MG63 (cell line): Measurements from ENCODE around the gene UTY. TPM values are rescaled to one million over a fixed set of nuclear protein-coding genes. Genes with fewer than 3 reads are reported as not detected.

Experiments used
- DNase-seq: peaks from one replicate; pipeline ENCODE4 v3.0.0-alpha.2; 2020
- H3K27me3 ChIP-seq: fragments of 250-450 bp; sonication (Bioruptor Pico); 2 replicates; pipeline ENCODE4 v1.5.1; 2020; ENCODE audit warnings: mild to moderate bottlenecking, moderate library complexity
- H3K36me3 ChIP-seq: fragments of 250-450 bp; sonication (Bioruptor Pico); 2 replicates; pipeline ENCODE4 v1.5.1; 2020; ENCODE audit warnings: mild to moderate bottlenecking, moderate library complexity
- H3K4me3 ChIP-seq: fragments of 250-450 bp; sonication (Bioruptor Pico); 2 replicates; pipeline ENCODE4 v1.5.1; 2020; ENCODE audit warnings: mild to moderate bottlenecking, moderate library complexity
- H3K9me3 ChIP-seq: fragments of 250-450 bp; sonication (Bioruptor Pico); 2 replicates; pipeline ENCODE4 v1.5.1; 2020; ENCODE audit warnings: mild to moderate bottlenecking, moderate library complexity
- total RNA-seq: library from RNA; depleted of rRNA; stranded (reverse); fragments of >200 nt; shearing (Covaris generic); gene quantifications from 2 replicates; pipeline ENCODE4 v1.2.3, GENCODE V29; 2014; ENCODE audit warnings: low replicate concordance

Gene UTY
- total RNA-seq, 1 experiment from 2014 or later: 4.2 TPM

DNA sequence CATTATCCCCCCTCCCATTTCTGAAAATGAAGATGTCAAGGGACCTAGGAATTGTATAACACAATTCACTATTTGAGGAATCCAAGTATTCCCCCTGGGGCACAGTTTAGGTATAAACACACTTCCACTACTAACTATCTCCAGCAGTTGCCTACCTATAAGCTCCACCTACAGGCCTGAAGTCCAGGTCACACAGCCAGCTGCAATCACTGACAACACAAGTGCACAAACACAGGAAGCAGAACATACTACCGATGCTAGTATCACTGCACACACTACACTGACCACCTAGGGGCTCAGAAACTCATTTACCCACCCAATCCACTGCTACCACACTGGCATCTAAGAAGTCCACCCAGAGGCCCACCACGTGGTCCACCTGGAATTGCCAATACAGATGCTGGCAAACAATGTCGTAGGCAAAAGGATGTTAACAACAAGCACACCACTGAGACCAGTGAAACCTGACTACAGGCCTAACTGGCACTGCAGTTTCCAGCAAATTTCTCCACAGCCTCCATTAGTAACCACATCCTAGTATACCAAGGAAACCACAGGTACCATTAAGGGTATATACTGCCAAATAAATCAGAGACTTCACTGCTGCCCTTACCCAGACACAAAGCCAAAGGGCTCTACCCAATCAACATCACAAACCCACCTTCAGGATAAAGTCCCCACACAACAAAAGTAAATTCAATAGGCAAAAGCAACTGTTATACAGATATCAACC is 47.4 kb downstream of the UTY start:
- no peak for DNase-seq
- Histone ChIP-seq H3K9me3 (peaks cover 4% of the 10 kb centered on the region; the same call in 1 of the 2 replicates), H3K36me3 (peaks cover 5% of the 10 kb centered on the region), H3K27me3 (no peaks in the 10 kb centered on the region), H3K4me3 (no peak overlapping the region)

DNA sequence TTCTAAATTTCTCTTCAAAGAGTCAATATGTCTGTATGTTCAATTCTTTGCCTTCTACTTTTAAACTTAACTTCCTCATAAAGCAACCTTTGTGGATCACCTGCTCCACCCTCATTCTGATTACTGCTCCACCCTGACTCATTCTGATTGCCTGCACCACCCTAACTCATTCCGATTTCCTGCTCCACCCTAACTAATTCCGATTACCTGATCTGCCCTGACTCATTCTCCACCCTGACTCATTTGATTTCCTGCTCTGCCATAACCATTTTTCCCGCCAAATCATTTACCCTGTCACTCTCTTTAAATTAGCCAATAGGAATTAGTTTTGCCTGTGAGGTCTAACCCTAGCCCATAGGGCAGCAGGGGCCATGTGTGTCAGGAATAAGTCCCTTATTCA is 50.3 kb downstream of the UTY start:
- peaks cover 5% of the 10 kb centered on the region; the same call in 1 of the 2 replicates for H3K9me3 ChIP-seq
- no peak overlapping the region for H3K4me3 ChIP-seq
- H3K36me3 ChIP-seq: peaks cover 5% of the 10 kb centered on the region
- peak; percentile 5 for DNase-seq
- no peaks in the 10 kb centered on the region for H3K27me3 ChIP-seq

DNA sequence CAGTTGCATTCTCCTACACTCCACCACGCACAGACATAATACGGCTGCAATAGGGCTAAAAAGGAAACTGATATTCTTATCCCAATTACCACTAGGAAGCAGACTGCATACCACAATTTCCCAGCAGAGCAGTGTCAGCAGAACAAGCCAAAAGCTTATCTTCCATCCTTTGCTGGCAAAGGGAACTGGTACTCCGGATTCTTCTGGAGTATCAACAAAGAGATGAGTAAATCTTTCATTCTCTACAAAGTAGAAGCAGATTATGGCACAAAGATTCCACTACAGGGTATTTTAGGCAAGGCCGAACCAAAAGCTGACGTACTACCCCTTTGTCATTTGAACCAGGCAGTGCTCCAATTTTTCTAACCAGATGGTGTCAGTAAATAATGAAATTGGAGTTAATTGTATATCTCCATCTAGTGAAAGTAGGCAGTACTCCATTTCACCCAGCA is 56.5 kb downstream of the UTY start:
- Histone ChIP-seq H3K9me3 (peaks cover 2% of the 10 kb centered on the region; the same call in 1 of the 2 replicates), H3K4me3 (no peak overlapping the region), H3K27me3 (no peaks in the 10 kb centered on the region), H3K36me3 (no peaks in the 10 kb centered on the region; the same call in 1 of the 2 replicates)
- DNase-seq: peak; percentile 47

GRCh38 chrY:13416869-13417661 is 62.8 kb downstream of the UTY start:
- Histone ChIP-seq H3K27me3 (no peaks in the 10 kb centered on the region), H3K9me3 (no peaks in the 10 kb centered on the region), H3K4me3 (no peak overlapping the region), H3K36me3 (no peaks in the 10 kb centered on the region)
- DNase-seq: no peak

- H3K36me3 ChIP-seq: no peaks in the 10 kb centered on the region
- H3K4me3 ChIP-seq: no peak overlapping the region
- no peak for DNase-seq
- H3K27me3 ChIP-seq: no peaks in the 10 kb centered on the region
- no peaks in the 10 kb centered on the region for H3K9me3 ChIP-seq
Observed at GRCh38 chrY:13415556-13415955, 64.3 kb downstream of the UTY start.

DNA sequence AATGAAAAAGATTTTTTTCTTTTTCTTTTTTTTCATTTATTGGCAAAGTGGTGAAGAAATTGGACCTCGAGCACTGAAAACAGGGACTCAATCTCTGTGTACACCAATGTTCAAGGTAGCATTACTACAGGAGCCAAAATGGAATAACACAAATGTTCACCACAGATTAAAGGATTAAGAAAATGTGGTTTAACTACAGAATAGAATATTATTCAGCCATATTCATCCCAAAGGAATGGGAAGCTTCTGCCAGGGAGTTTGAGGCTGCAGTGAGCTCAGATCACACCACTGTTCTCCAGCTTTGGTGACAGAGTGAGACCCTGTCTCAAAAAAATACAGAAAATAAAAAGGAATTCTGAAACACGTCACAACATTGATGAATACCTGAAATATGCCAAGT is 81.0 kb downstream of the UTY start:
- Histone ChIP-seq H3K36me3 (no peaks in the 10 kb centered on the region; the same call in 1 of the 2 replicates), H3K27me3 (no peaks in the 10 kb centered on the region), H3K4me3 (no peak overlapping the region), H3K9me3 (no peaks in the 10 kb centered on the region)
- peak; percentile 5 for DNase-seq

- Histone ChIP-seq H3K4me3 (no peak overlapping the region), H3K9me3 (no peaks in the 10 kb centered on the region), H3K27me3 (no peaks in the 10 kb centered on the region), H3K36me3 (no peaks in the 10 kb centered on the region; the same call in 1 of the 2 replicates)
- DNase-seq: no peak
Observed at GRCh38 chrY:13381110-13381683, 98.6 kb downstream of the UTY start.

DNA sequence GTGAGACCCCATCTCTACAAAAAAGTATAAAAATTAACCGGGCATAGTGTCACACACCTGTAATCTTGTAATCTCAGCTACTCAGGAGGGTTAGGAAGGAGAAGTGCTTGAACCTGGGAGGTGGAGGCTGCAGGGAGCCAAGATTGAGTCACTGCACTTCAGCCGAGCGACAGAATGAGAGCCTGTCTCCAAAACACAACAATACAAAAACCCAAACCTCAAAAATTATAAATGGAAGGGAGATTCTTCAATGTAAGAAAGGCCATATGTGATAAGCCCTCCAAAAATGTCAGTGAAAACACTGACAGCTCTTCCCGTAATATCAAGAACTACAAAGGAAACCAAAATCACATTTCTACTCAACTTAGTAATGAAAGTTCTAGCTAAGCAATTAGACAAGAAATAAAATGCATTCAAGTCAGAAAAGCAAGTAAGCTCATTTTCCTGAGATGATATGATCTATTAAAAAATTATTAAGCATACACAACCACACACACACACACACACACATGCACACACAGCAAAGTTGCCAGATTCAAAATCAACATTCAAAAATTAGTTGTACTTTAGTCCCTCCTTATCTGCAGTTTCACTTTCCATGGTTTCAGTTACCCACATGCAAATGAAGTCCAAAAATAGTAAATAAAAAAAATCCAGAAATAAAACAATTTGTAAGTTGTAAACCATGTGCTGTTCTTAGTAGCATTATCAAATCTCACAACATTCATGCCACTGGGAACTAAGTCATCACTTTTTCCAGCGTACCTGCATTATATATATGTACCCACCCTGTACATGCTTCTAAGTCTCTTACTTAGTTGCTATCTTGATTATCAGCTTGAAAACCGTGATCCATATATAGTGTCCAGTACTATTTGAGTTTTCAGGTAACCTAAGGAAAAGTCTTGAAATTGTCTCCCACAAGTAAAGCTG is 108.7 kb downstream of the UTY start:
- peaks cover 5% of the 10 kb centered on the region; the same call in 1 of the 2 replicates for H3K36me3 ChIP-seq
- H3K9me3 ChIP-seq: no peaks in the 10 kb centered on the region
- no peak overlapping the region for H3K4me3 ChIP-seq
- no peak for DNase-seq
- H3K27me3 ChIP-seq: no peaks in the 10 kb centered on the region

DNA sequence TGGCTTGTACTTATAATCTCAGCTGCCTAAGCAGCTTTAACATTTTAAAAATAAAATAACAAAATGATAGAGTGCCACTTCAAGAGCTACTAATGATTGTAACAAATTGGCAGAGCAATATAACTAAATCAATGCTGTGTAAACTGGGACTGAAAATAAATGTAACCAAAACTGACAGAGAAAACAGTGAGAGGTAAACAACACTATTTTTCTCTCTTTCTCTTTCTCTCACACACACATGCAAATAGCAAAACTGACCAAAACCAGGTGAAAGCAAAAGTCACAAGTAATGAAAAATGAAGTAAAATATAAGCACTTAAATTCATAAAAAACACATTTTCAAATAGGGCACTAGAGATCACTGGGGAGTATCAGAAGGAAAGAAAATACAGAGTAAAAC is 109.6 kb downstream of the UTY start:
- Histone ChIP-seq H3K4me3 (no peak overlapping the region), H3K9me3 (no peaks in the 10 kb centered on the region), H3K36me3 (peaks cover 5% of the 10 kb centered on the region; the same call in 1 of the 2 replicates), H3K27me3 (no peaks in the 10 kb centered on the region)
- no peak for DNase-seq

GRCh38 chrY:13368513-13368845 is 111.4 kb downstream of the UTY start:
- peaks cover 5% of the 10 kb centered on the region; the same call in 1 of the 2 replicates for H3K36me3 ChIP-seq
- DNase-seq: no peak
- no peaks in the 10 kb centered on the region for H3K27me3 ChIP-seq
- no peaks in the 10 kb centered on the region for H3K9me3 ChIP-seq
- H3K4me3 ChIP-seq: no peak overlapping the region

GRCh38 chrY:13363641-13364040 is 116.2 kb downstream of the UTY start:
- no peak for DNase-seq
- Histone ChIP-seq H3K4me3 (no peak overlapping the region), H3K27me3 (no peaks in the 10 kb centered on the region), H3K9me3 (no peaks in the 10 kb centered on the region), H3K36me3 (peaks cover 4% of the 10 kb centered on the region; the same call in 1 of the 2 replicates)

GRCh38 chrY:13362662-13363061 is 117.2 kb downstream of the UTY start:
- no peak for DNase-seq
- H3K4me3 ChIP-seq: no peak overlapping the region

DNA sequence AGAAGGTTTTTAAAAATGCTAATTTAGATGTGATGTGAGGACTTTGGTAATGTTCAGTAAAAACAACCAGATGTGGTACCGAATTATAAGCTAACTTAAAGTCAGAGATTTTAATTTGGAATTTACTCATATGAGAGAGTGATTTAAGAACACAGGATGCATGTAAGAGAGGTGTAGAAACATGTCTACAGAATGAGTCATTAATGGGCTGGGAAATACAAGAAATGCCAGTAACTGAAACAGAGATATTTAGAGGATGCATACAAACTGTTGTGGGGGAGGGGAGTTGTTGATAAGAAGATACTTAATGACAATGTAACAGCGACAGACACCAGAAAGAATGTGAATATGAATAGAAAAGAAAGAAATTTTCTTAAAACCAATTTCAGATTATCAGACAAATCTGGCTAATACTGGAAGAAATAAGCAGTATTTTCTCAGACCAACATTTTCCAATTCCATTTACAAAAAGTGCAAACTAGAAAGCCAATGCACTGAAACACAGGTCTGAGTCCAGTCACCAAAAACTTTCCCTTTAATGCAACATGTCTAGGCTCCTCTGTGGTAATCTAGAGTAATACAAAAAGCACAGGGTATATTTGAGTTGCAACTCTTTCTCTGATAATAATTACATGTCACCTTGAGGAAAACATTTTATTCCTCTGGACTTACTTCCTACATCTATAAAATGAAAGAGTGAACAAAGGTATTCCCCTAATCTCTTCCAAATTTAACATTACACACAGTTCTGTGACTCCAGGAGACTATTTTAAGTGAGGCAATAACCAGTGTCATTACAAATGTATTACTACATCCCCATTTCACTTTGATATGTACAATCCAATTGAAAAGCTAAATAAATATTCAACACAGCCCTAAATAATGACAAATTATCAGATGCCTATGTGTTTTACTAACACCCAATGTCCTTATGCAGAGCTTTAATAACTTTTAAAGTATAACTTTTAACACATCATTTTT is 117.9 kb downstream of the UTY start:
- H3K36me3 ChIP-seq: peaks cover 3% of the 10 kb centered on the region; the same call in 1 of the 2 replicates
- DNase-seq: no peak

More at GRCh38 chrY:13362662-13363061, 117.2 kb downstream of the UTY start:
- Histone ChIP-seq H3K27me3 (no peaks in the 10 kb centered on the region), H3K9me3 (no peaks in the 10 kb centered on the region), H3K36me3 (peaks cover 3% of the 10 kb centered on the region; the same call in 1 of the 2 replicates)

GRCh38 chrY:13351443-13351842 is 128.4 kb downstream of the UTY start:
- DNase-seq: no peak
- Histone ChIP-seq H3K4me3 (no peak overlapping the region), H3K9me3 (no peaks in the 10 kb centered on the region), H3K36me3 (peaks cover 5% of the 10 kb centered on the region), H3K27me3 (no peaks in the 10 kb centered on the region)

More for the DNA sequence above, 117.9 kb downstream of the UTY start:
- Histone ChIP-seq H3K27me3 (no peaks in the 10 kb centered on the region), H3K9me3 (no peaks in the 10 kb centered on the region), H3K4me3 (no peak overlapping the region)

DNA sequence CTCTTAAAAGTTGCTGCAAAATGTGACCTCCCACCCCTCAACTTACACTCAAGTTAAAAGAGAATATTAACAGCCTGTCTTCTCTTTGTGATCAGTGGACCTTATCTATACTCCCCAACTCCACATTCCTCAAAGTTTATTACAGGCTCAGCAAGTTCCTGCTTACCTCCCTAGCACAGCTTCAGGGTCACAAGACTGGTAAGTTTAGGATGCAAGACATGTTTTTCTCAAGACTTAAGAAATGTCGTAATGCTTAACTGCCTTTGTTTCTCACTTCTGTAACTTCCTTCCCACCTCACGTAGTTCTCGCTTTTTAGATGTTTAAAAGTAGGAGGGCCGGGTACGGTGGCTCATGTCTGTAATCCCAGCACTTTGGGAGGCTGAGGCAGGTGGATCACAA is 132.7 kb downstream of the UTY start:
- Histone ChIP-seq H3K36me3 (no peaks in the 10 kb centered on the region; the same call in 1 of the 2 replicates), H3K9me3 (no peaks in the 10 kb centered on the region), H3K4me3 (no peak overlapping the region), H3K27me3 (no peaks in the 10 kb centered on the region)
- no peak for DNase-seq
